ENCODE data around the gene TNP1.

Gene TNP1

DNA sequence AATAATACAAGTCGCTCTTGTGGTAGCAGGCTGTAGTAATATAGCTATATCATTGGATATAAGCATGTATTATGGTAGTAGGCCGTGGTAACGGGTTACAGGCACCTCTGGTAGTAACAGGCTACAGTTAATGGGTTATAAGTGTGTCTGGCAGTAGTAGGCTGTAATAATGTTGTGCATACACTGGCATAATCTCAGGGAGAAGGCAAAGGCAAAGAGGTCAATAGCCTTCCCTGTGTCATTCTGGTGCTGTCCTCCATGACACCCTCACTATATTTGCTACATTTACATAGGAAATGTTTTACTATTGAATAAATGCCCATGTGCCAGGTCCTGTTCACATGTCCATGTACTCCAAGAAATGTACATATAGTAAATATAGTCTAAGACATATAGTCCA is 12.8 kb upstream of the TNP1 start:
- no peak for DNase-seq

GRCh38 chr2:216872040-216872439 is 12.2 kb upstream of the TNP1 start:
- no peak for DNase-seq

- no peak for DNase-seq
Measured at GRCh38 chr2:216871333-216871934, 11.6 kb upstream of the TNP1 start.

- no peak for DNase-seq
Measured at GRCh38 chr2:216870508-216871332, 10.9 kb upstream of the TNP1 start.

GRCh38 chr2:216866515-216867095 is 6.7 kb upstream of the TNP1 start:
- DNase-seq, result no peak

GRCh38 chr2:216865658-216866057 is 5.8 kb upstream of the TNP1 start:
- no peak for DNase-seq

DNA sequence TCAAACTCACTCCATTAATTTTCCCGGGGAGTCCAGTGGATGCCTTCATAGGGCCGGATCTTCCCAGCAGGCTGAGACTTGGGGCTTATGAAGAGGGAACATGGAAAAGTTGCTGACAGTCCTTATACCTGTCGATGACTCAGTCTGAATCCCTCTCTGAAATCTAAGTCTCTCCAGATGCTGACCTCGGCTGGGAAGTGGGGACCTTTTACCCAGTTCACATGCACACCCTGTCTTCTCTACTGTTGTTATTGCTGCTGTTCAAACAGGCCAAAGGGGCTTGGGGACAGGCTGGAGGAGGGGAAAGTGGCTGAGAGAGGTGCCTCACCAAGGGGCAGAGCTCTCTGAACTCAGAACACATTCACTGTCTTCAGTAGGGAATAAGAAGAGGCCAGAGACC is 4.1 kb upstream of the TNP1 start:
- DNase-seq, result no peak

GRCh38 chr2:216862628-216863398 is 2.9 kb upstream of the TNP1 start:
- DNase-seq, result no peak

GRCh38 chr2:216860426-216861137 is 718 bp upstream of the TNP1 start:
- no peak for DNase-seq

DNA sequence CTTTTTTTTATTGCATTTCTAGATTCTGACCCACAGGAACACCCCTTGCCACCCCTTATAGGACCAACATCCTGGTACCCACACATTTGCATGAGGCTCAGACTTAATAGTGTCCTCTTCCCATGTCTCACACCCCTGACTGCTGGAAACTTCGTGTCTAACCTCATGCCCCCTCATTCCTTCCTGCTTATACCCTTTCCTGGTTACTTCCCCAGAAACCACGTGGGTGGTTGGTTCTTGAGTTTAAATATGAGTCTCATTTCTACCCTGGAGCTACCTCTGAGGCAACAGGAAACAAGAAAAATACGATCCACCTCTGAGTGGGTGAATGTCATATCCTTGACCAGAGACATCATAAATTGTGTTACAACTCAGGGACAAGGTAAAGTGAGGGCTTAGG is 1.6 kb downstream of the TNP1 start:
- DNase-seq, result no peak

DNA sequence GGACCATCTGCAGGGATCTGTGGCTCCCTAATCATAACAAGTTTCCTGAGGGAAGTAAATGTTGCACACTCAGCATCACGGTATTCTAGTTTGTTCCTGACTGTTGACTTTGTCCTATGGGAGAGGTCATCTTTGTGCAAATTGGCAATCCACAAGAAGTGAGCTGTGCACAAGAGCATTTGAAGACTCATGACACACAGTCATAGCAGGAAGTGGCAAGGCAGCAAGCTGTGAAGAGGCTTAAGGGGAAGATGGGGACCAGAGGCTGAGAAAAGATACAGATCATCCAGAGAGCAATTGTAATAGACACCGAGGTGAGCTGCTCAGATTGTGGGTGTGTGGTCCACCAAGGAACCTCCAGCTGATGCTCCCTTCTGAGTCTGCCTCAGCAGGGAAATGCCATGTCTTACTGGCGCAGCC is 2.7 kb downstream of the TNP1 start:
- DNase-seq, result no peak

GRCh38 chr2:216856406-216857065 is 3.3 kb downstream of the TNP1 start:
- no peak for DNase-seq

GRCh38 chr2:216855605-216856004 is 4.3 kb downstream of the TNP1 start:
- no peak for DNase-seq

DNA sequence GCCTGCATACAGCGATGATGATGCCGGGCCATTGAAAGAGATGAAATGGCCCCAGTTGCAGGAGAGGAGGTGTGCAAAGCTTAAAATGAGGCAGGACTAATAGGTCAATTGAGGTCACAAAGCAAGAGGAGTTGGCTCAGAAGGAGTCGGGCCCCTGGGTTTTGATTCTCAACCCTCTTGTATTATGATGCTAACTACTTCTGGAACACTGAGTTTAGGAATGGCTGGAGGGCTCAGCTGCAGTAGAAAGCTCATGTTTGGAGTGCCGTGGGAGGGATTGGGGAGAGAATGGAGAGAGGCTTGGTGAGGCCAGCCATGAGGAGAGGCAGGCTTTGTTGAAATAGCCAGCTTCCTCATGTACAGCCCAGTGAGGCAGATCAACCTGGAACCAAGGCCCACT is 4.8 kb downstream of the TNP1 start:
- DNase-seq, result no peak

GRCh38 chr2:216851486-216852090 is 8.3 kb downstream of the TNP1 start:
- no peak for DNase-seq

GRCh38 chr2:216850665-216851322 is 9.1 kb downstream of the TNP1 start:
- no peak for DNase-seq

DNA sequence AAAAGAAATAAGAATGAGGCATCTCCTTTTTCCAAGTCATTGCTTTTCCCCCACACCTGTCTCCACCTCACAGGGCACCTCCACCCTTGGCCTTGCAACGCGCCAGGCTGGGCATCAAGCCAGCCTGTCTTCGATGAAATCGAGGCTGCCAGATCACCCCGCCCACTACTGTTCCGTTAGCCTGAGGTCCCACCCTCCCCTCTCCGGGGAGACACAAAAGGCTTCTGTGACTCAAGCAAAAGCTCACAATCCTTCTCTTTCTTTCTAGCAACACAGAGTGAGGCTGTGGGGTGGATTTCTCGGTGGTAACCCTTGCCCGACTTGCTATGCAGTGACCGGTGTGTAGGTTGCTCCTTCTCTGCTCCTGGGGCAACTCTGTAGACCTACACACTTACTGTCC is 9.9 kb downstream of the TNP1 start:
- DNase-seq, result no peak

- DNase-seq, result no peak
Measured at GRCh38 chr2:216845426-216845825, 14.4 kb downstream of the TNP1 start.

- DNase-seq, result no peak
Measured at GRCh38 chr2:216842636-216843035, 17.2 kb downstream of the TNP1 start.

DNA sequence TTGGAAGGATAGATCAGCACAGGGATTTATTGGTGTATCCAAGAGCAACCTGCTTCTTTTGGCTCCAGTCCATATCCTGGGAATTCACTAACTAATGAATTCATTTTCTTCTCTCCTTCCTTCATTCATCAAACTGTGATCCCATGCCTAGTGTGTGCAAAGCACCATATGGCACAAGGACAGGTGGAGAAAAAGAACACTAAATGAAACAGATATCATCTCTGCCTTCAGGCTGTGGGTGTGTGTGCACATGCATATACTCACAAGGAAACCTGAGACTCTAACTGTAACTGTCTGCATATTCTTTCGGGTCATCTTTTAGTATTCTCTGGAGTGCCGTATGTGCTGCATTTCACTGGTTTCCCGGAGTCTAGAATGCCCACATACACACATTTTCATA is 20.2 kb downstream of the TNP1 start:
- no peak for DNase-seq

DNA sequence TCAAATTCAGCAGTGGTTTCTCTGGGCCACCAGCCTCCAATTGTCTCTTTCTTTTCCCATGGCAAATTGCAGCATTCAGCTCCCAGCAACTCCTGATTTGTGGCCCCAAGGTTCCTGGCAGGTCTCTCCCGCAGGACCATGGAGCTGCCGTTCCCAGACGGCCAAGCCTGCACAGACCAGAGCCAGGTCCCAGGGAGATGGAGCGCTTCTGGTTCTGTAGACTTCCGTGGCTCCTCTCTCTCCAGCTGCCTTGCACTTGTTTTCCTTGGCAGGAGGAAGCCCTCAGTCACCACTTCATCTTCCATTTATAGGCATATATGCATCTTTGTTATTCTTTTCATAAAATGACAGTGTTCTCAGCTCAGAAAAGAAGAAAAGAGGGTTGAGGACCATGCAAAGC is 21.7 kb downstream of the TNP1 start:
- no peak for DNase-seq

Measured in effector CD8-positive, alpha-beta T cell (primary cell).